Measurements from ENCODE around the gene SMOC1.

DNA sequence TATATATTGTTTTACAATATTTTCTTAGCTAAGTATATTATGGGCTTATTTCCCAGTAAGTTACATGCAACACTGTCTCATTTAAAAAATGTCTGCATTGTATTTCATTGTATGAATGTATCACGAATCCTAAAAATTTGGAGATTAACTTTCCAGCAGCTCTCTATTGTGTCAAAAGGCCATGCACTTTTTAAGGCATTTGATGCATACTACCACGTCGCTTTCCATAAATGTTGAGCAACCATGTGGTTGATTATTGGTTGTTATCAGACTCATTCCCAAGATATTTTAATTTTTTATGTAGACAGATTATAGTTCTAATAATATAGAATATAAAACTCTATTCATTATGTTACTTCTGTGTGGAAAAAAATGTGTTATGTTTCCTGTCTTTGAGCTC, 79.9 kb downstream of the SMOC1 start:
- TF ChIP-seq, protein P1, sequence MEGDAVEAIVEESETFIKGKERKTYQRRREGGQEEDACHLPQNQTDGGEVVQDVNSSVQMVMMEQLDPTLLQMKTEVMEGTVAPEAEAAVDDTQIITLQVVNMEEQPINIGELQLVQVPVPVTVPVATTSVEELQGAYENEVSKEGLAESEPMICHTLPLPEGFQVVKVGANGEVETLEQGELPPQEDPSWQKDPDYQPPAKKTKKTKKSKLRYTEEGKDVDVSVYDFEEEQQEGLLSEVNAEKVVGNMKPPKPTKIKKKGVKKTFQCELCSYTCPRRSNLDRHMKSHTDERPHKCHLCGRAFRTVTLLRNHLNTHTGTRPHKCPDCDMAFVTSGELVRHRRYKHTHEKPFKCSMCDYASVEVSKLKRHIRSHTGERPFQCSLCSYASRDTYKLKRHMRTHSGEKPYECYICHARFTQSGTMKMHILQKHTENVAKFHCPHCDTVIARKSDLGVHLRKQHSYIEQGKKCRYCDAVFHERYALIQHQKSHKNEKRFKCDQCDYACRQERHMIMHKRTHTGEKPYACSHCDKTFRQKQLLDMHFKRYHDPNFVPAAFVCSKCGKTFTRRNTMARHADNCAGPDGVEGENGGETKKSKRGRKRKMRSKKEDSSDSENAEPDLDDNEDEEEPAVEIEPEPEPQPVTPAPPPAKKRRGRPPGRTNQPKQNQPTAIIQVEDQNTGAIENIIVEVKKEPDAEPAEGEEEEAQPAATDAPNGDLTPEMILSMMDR (IDR thresholded peaks at IDR 0.05) = no peak
- TF ChIP-seq EP300 (IDR thresholded peaks at IDR 0.05) = no peak

Measured in ovary (tissue), 3 donors.